Skeletal muscle cell (primary cell): ENCODE results near the gene NELL1.

Experiments used
- DNase-seq: peaks from one replicate; pipeline ENCODE4 v3.0.0-alpha.2; 2010; ENCODE audit warnings: low read depth
- H3K4me3 ChIP-seq: 2 replicates; pipeline ENCODE4 v1.5.1; 2011; ENCODE audit warnings: low read depth, mild to moderate bottlenecking, control low read depth, low read length, moderate library complexity

NELL1 gene

DNA sequence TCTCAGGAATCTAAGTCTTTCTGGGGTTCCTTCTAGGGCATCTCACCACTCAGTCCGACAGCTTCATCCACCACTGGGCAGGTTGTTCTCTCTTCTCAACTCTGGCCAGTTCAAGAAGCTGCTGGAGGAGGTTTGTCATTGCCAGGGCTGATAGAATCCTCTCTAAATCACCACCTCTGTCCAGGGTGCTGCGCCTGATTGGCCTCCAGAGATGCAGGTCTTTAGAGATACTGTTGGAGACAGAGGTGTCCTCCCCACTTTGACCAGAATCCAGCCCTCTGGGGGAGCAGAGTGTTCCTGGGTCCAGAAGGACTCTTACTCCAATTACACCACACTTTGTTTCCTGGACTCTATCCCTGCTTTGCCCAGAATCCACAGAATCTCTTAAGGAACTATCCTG is 90.2 kb downstream of the NELL1 start:
- H3K4me3 ChIP-seq = no peak overlapping the region
- no peak for DNase-seq

GRCh38 chr11:20760811-20761210 is 91.4 kb downstream of the NELL1 start:
- no peak for DNase-seq
- H3K4me3 ChIP-seq = no peak overlapping the region

GRCh38 chr11:20762116-20762844 is 92.9 kb downstream of the NELL1 start:
- H3K4me3 ChIP-seq = no peak overlapping the region
- no peak for DNase-seq

DNA sequence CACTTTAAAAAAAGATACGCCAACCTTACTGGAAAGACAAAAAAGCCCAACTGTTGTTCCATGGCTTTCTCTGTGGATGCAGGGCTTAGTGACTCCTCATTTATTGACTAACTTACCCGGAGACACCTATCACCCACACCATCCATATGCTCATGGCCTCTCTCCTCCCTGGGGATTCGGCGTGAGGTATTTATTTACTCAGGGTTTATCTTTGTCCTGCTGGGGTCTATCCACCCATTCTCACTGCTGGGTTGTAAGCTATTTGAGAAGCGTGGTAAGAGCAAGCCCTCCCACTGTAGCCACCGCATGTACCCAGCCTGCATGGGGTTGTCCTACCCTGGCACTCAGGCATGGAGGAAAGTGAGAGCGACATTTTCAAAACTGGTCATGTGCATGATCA is 93.6 kb downstream of the NELL1 start:
- H3K4me3 ChIP-seq = no peak overlapping the region
- DNase-seq = no peak

DNA sequence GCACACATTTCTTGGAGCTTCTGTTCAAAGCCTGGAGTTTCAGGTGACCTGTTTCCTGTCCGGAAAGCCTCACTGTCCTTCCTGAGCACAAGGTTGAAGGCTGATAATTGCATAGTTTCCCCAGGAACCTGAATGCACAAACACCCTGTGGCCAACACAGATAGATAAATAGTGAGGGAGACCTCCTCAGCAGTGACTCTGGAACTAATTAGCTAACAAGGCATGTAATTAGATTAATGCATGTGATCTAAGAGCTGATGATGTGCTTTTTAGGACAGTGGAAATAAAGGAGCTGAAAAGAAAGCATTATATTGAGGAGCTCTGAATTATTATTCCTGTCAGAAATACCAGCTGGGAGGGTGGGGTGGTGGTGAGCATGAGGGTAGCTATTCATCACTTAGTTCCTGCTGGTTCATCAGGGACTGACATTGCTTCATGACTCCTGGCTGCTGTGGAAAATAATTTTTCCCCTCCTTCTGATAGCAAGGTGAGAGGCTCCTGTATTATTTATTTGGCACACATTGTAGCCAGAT is 101.1 kb downstream of the NELL1 start:
- no peak for DNase-seq
- H3K4me3 ChIP-seq = no peak overlapping the region

DNA sequence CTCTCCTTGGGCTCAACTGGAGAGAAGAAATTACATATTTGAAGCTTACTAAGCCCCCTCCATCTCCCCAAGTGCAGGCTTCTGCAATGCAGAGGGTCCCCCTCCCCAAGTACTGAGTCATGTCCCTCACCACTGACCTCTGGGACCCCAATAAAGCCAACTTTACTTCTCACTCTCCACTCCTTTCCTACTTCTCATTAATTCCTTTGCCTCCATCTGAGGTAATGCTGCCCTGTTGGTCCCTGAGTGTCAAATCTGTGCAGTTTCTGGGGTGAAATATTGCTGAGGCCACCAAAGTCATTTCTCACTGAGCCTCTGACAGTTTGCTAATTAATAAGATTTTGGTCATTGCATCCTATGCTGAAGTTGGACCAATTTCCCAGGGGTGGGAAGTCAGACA is 101.6 kb downstream of the NELL1 start:
- H3K4me3 ChIP-seq = no peak overlapping the region

GRCh38 chr11:20771681-20772080 is 102.3 kb downstream of the NELL1 start:
- H3K4me3 ChIP-seq = no peak overlapping the region
- no peak for DNase-seq

More for the DNA sequence above, 101.6 kb downstream of the NELL1 start:
- no peak for DNase-seq

- DNase-seq = no peak
- H3K4me3 ChIP-seq = no peak overlapping the region
These were observed 105.9 kb downstream of the NELL1 start for GRCh38 chr11:20775331-20775730.

- H3K4me3 ChIP-seq = no peak overlapping the region
- DNase-seq = no peak
These were observed 113.4 kb downstream of the NELL1 start for GRCh38 chr11:20782775-20783174.

DNA sequence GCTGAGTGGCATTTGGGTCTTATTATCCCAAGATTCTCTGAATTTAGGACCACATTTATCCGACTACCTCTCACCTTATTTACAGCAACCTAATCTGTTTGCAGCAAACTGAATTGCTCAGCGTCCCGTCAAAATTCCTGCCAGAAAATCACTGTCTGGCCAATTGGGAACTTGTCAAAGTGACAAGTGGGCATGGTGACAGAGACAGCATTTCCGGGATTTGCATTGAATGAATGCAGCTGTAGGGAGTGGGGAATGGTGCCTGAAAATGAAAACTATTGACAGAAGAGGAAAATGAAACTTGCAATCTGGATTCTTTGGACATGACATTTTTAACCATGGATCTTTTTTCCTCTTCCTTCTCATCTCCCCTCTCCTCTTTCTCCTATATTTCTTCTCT is 113.8 kb downstream of the NELL1 start:
- DNase-seq = no peak
- no peak overlapping the region for H3K4me3 ChIP-seq

- DNase-seq = no peak
These were observed 121.2 kb downstream of the NELL1 start for GRCh38 chr11:20790622-20791021.

GRCh38 chr11:20795005-20795404 is 125.6 kb downstream of the NELL1 start:
- DNase-seq = no peak
- H3K4me3 ChIP-seq = no peak overlapping the region

More at GRCh38 chr11:20790622-20791021, 121.2 kb downstream of the NELL1 start:
- no peak overlapping the region for H3K4me3 ChIP-seq

GRCh38 chr11:20808328-20808727 is 138.9 kb downstream of the NELL1 start:
- H3K4me3 ChIP-seq = no peak overlapping the region
- DNase-seq = no peak

GRCh38 chr11:20821046-20821445 is 151.7 kb downstream of the NELL1 start:
- no peak for DNase-seq
- no peak overlapping the region for H3K4me3 ChIP-seq

- DNase-seq = no peak
- H3K4me3 ChIP-seq = no peak overlapping the region
These were observed 152.1 kb downstream of the NELL1 start for GRCh38 chr11:20821470-20821869.

DNA sequence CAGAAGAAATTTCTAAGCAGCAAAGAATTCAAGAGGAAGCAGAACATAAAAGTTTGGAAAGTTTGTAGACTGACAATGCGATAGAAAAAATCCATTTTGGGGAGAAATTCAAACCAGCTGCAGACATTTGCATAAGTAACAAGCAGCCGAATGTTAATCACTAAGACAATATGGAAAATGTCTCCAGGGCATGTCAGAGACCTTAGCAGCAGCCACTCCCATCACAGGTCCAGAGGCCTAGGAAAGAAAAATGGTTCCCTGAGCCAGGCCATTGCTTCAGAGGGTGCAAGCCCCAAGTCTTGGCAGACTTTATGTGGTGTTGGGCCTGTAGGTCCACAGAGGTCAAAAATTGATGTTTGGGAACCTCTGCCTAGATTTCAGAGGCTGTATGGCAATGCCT is 155.4 kb downstream of the NELL1 start:
- no peak overlapping the region for H3K4me3 ChIP-seq
- no peak for DNase-seq

DNA sequence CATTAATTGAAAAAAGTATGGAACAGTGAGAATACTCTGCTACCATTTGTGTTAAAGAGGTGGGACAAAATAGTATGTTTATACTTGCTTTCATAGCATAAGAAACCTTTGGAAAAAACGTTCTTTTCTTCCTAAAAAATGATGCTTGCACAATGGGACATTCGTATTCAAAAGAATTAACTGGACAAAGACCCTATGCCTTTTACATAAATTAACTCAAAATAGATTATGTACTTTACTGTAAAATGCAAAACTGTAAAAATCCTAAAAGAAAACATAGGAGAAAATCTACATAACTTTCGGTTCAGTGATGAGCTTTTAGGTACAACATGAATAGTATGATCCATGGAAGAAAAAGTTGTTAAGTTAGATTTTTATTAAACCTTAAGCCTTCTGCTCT is 166.2 kb downstream of the NELL1 start:
- H3K4me3 ChIP-seq = no peak overlapping the region
- no peak for DNase-seq

DNA sequence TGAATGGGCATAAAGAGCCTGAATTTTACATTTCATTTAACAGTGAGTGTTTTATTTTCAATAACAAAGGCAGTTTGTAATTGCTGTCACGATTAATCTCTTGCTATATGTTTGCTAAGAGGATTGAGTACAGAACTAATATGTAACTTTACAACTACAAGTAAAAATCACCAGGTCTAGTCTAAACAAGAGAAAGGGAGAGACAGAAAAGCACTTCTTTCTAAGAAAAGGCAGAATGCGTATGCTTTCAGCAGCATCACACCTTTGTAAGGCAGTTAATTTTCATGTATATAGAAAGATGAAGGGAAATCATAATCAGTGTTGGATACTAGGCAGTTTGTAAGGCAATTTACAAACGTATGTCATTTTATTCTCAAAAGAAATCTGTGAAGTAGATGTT is 169.8 kb downstream of the NELL1 start:
- H3K4me3 ChIP-seq = no peak overlapping the region
- DNase-seq = no peak

- no peak overlapping the region for H3K4me3 ChIP-seq
- no peak for DNase-seq
These were observed 171.0 kb downstream of the NELL1 start for GRCh38 chr11:20840341-20840740.

DNA sequence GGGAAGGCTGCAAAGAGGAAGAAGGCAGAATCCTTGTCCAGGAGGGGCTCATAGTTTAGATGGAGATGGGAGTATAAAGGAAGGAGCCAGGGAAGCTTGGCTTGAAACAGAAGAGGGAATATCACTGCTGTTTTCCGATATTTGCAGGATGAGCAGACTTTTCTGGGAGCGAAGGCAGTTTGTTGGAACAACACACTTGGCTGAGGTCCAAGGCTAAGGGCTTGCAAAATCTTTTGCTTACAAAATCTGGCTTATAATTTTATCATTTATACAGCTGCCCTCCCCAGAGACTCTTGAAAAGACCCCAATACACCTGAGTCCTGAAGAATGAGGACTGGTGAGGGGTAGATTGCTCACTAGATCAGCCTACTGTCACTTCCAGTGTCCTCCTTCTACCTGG is 174.8 kb downstream of the NELL1 start:
- H3K4me3 ChIP-seq = no peak overlapping the region
- no peak for DNase-seq

GRCh38 chr11:20844630-20845029 is 175.2 kb downstream of the NELL1 start:
- no peak for DNase-seq
- no peak overlapping the region for H3K4me3 ChIP-seq
